ENCODE results near the gene REM1. TPM values are rescaled to one million over a fixed set of nuclear protein-coding genes. Genes with fewer than 3 reads are reported as not detected.
"Not testable (repeated sequence)": the region's sequence is repeated elsewhere in the genome, so short reads cannot be mapped to it uniquely, and the experiment has no call there.

REM1 gene
- polyA plus RNA-seq, 2 donors = 0.31 to 0.60 TPM

- Histone ChIP-seq H3K27ac (ENCODE audit: low read depth in 2 of 2, low read length in 1 of 2) (peak overlapping the region in 1 of 2 donors; percentile 17), H3K4me1 (ENCODE audit: control insufficient read depth in 2 of 2, insufficient read depth in 2 of 2, low read length in 1 of 2) (peaks cover 2 to 15% of the 10 kb centered on the region in 2 donors)
- not testable (repeated sequence) for H3K4me3 ChIP-seq (ENCODE audit: low read depth in 1 of 2, low read length in 2 of 2); H3K9me3 ChIP-seq (ENCODE audit: control insufficient read depth in 2 of 2, insufficient read depth in 1 of 2, low read depth in 1 of 2, low read length in 1 of 2); H3K27me3 ChIP-seq (ENCODE audit: control insufficient read depth in 1 of 2, insufficient read depth in 2 of 2, low read length in 2 of 2); H3K36me3 ChIP-seq (ENCODE audit: control insufficient read depth in 2 of 2, insufficient read depth in 2 of 2, low read length in 1 of 2)
- 84% methylated on average over 7 of the region's 7 CpGs for WGBS, 2 donors
Measured at GRCh38 chr20:31521267-31521666, 46.2 kb downstream of the REM1 start.

DNA sequence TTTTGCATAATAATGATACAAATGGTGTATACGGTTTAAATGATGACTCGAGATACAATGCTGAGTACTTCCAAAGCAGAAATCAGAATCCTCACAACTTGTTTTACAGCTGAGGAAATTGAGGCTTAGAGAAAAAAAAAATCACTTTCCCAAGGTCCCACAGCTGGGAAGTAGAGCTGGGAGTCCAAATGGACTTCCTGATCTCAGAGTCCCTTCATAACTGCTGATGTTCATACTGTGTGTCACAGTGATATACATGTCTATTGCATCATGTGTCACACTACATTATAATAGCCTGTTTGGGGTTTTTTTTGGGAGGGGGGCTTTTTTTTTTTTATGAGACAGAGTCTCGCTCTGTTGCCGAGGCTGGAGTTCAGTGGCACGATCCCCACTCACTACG lies 47.6 kb downstream of the REM1 start:
- H3K4me3 ChIP-seq (ENCODE audit: low read depth in 1 of 2, low read length in 2 of 2) = no peak overlapping the region
- peaks cover 0 to 9% of the 10 kb centered on the region in 2 donors for H3K36me3 ChIP-seq (ENCODE audit: control insufficient read depth in 2 of 2, insufficient read depth in 2 of 2, low read length in 1 of 2)
- no peaks in the 10 kb centered on the region for H3K27me3 ChIP-seq (ENCODE audit: control insufficient read depth in 1 of 2, insufficient read depth in 2 of 2, low read length in 2 of 2)
- no peak overlapping the region for H3K27ac ChIP-seq (ENCODE audit: low read depth in 2 of 2, low read length in 1 of 2)
- H3K4me1 ChIP-seq (ENCODE audit: control insufficient read depth in 2 of 2, insufficient read depth in 2 of 2, low read length in 1 of 2) = peaks cover 0 to 2% of the 10 kb centered on the region in 2 donors
- WGBS, 2 donors = 86 to 87% methylated on average over 6 of the region's 6 CpGs
- no peaks in the 10 kb centered on the region for H3K9me3 ChIP-seq (ENCODE audit: control insufficient read depth in 2 of 2, insufficient read depth in 1 of 2, low read depth in 1 of 2, low read length in 1 of 2)

- H3K4me3 ChIP-seq (ENCODE audit: low read depth in 1 of 2, low read length in 2 of 2) = no peak overlapping the region
- no peaks in the 10 kb centered on the region for H3K9me3 ChIP-seq (ENCODE audit: control insufficient read depth in 2 of 2, insufficient read depth in 1 of 2, low read depth in 1 of 2, low read length in 1 of 2)
- H3K27me3 ChIP-seq (ENCODE audit: control insufficient read depth in 1 of 2, insufficient read depth in 2 of 2, low read length in 2 of 2) = no peaks in the 10 kb centered on the region
- peaks cover 0 to 11% of the 10 kb centered on the region in 2 donors for H3K36me3 ChIP-seq (ENCODE audit: control insufficient read depth in 2 of 2, insufficient read depth in 2 of 2, low read length in 1 of 2)
- peaks cover 0 to 2% of the 10 kb centered on the region in 2 donors for H3K4me1 ChIP-seq (ENCODE audit: control insufficient read depth in 2 of 2, insufficient read depth in 2 of 2, low read length in 1 of 2)
- 85 to 88% methylated on average over 8 of the region's 8 CpGs for WGBS, 2 donors
- H3K27ac ChIP-seq (ENCODE audit: low read depth in 2 of 2, low read length in 1 of 2) = no peak overlapping the region
Measured at GRCh38 chr20:31523361-31524283, 48.5 kb downstream of the REM1 start.

DNA sequence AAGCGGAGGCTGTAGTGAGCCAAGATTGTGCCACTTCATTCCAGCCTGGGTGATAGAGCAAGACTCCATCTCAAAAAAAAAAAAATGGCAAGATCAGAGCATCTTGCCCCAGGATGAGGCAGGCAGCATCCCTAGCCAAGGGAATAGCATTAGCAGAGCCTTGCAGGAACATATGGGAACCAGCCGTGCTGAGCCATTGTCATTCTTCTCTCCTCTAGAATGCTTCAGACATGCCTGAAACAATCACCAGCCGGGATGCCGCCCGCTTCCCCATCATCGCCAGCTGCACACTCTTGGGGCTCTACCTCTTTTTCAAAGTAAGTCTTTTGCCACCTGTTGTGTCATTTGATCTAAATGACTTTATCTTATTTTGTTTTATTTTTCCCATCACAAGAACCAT lies 52.2 kb downstream of the REM1 start:
- 90 to 92% methylated on average over 6 of the region's 6 CpGs for WGBS, 2 donors

More for the DNA sequence above, 52.2 kb downstream of the REM1 start:
- no peak overlapping the region for H3K27ac ChIP-seq (ENCODE audit: low read depth in 2 of 2, low read length in 1 of 2)
- no peak overlapping the region for H3K4me3 ChIP-seq (ENCODE audit: low read depth in 1 of 2, low read length in 2 of 2)
- H3K36me3 ChIP-seq (ENCODE audit: control insufficient read depth in 2 of 2, insufficient read depth in 2 of 2, low read length in 1 of 2) = peaks cover 0 to 14% of the 10 kb centered on the region in 2 donors
- no peaks in the 10 kb centered on the region for H3K9me3 ChIP-seq (ENCODE audit: control insufficient read depth in 2 of 2, insufficient read depth in 1 of 2, low read depth in 1 of 2, low read length in 1 of 2)
- H3K27me3 ChIP-seq (ENCODE audit: control insufficient read depth in 1 of 2, insufficient read depth in 2 of 2, low read length in 2 of 2) = no peaks in the 10 kb centered on the region
- H3K4me1 ChIP-seq (ENCODE audit: control insufficient read depth in 2 of 2, insufficient read depth in 2 of 2, low read length in 1 of 2) = peaks cover 0 to 2% of the 10 kb centered on the region in 2 donors

Other genes starting within 250 kb of the REM1 start
- not detected for gene DEFB115, start 217.6 kb upstream of the REM1 start, polyA plus RNA-seq
- not detected for gene DEFB116, start 166.7 kb upstream of the REM1 start, polyA plus RNA-seq
- gene DEFB118, start 106.7 kb upstream of the REM1 start, polyA plus RNA-seq = not detected
- not detected for gene DEFB119, start 84.7 kb upstream of the REM1 start, polyA plus RNA-seq
- not detected for gene DEFB121, start 69.1 kb upstream of the REM1 start, polyA plus RNA-seq
- not detected for gene DEFB123, start 34.7 kb upstream of the REM1 start, polyA plus RNA-seq
- gene DEFB124, start 161 bp upstream of the REM1 start, polyA plus RNA-seq = under 1 TPM in 1 of 2 donors, not detected in 1; 0.16 TPM
- gene HM13, start 39.2 kb downstream of the REM1 start, polyA plus RNA-seq = 100 to 1,000 TPM; 167 to 272 TPM
- 100 to 1,000 TPM; 158 to 489 TPM for gene ID1, start 130.0 kb downstream of the REM1 start, polyA plus RNA-seq
- gene COX4I2, start 162.6 kb downstream of the REM1 start, polyA plus RNA-seq = 1 to 10 TPM; 2.6 to 3.8 TPM
- gene BCL2L1, start 247.6 kb downstream of the REM1 start, polyA plus RNA-seq = 10 to 100 TPM; 60.0 to 80.9 TPM